Activated T-helper 1 cell treated with anti-CD3 and anti-CD28 coated beads, Interleukin-2, amount 50 U/mL, for 16 hours (primary cell): ENCODE measurements around the gene LCP2.

Experiments
- DNase-seq, 2 donors: peaks; one replicate each; pipeline ENCODE4 v3.0.0-alpha.2; 2020; ENCODE audit warnings: low read depth in 1 of 2, low spot score in 1 of 2

The LCP2 gene

GRCh38 chr5:170297589-170298462 lies at the start of gene LCP2:
TSS of gene LCP2 (minus strand) at chr5:170297777. CDS start at chr5:170297611, 166 bp downstream.
- no peak for DNase-seq

GRCh38 chr5:170347022-170347567 lies 49.5 kb upstream of the LCP2 start:
- no peak for DNase-seq

- no peak for DNase-seq
Observed at GRCh38 chr5:170345971-170346370, 48.4 kb upstream of the LCP2 start.

DNA sequence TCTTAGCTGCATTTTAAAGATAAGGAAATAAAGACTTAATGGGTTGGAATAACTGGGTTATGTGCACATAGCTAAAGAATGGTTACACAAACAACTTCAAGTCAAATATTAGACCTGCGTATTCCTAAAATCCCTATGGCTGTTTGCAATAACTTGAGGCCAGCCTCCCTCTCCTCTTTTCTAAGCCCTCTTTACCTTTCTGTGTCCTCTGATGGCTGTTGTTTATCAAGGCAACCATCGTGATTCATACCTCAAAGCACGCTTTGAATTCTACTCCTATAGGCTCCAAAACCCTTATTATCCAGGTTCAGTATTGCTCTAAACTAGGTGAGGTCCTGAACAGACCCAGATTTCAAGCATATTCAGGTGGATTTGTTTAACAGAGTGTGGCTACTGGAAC lies 45.6 kb upstream of the LCP2 start:
- DNase-seq, result no peak

GRCh38 chr5:170342153-170342725 lies 44.7 kb upstream of the LCP2 start:
- DNase-seq, result no peak

GRCh38 chr5:170341545-170341944 lies 44.0 kb upstream of the LCP2 start:
- no peak for DNase-seq

GRCh38 chr5:170339780-170340167 lies 42.2 kb upstream of the LCP2 start:
- DNase-seq, result no peak

DNA sequence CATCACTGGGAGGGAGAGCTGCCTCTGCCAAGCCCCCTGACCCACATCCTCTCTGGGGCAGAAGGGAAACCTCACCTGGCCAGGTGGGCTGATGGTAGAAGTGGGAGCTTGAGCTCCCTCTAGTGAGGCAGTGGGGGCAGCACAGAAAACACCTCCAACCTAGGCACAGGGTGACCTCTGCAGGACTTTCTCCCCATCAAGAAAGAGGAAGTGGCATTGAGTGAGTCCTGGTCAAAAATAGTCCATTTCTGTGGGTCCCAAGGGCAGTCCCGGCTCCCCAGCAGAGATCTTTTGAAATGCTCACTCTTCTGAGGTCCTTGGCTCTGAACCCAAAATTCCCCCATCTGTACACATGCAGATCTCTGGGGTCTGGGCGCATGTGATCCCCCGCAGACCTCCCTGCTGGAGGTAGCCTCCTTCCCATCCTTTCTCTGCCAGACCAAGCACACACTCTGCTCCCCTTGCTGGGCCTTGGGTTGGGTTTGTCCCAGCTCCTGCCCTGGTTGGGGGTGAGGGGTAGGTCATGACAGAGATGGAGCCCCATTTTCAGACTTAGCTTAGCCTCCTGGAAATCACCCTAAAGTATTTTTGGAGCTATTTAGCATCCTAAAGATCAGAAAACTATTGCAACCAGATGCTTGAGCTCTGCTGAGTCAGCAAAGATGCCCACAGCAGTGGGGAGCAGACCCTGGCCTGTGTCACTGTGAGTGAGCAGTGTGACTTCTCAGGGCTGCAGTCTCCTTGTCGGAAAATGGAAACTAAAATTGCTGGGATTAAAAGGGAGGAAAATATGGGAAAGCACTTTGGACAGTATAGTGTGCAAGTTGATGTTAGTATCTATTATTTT lies 41.6 kb upstream of the LCP2 start:
- peak; percentile 31 to 50 for DNase-seq

- no peak for DNase-seq
Observed at GRCh38 chr5:170338291-170338690, 40.7 kb upstream of the LCP2 start.

DNA sequence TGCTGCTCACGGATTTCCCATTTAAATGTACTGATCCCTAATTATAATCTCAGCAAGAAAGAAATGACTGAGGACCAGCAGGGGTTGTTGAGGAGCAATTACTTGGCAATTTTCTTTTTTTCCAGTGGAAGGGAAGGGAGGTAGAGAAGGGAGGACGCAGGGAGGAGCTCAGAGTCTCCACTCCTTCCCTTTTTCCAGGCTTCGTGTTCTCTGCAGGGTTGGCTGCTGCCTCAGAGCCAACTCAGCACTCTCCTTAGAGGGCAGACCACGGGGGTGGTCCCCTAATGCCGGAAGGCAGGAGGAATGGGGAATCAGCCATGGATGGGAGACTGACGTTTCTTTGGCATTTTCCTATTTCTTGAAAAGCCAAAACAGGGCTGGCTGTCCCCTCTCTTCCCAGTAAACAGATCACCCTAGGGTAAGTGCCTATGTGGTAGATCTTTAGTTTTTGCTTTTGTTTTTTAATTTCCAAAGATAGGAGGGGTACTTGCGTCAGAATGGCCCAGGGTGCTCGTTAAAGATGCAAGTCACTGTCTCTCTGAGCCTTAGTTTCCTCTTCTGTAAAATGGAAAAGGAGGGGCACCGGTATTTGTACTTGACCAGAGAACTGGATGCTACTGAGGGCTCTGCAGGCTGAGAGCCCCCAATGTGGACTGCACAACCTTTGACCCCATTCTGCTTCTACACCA lies 39.6 kb upstream of the LCP2 start:
- no peak for DNase-seq

DNA sequence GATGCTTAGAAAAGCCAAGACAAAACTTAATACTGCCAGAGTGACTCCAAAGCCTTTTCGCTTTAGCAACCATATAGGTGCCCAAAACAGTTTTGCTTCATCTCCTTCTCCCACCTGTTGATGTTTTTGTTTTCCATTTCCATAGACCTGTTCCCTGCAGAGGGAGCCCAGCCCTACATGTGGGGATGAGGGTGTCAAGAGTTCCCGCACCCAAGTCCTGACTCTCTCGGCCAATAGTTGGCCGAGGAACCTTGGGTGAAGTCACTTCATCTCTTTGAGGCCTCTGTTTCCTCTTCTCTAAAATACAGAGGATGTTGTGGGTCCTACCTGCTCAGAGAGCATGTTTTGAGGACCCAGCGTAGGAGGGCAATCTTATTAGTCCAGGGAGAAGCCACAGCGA lies 38.5 kb upstream of the LCP2 start:
- no peak for DNase-seq

- no peak for DNase-seq
Observed at GRCh38 chr5:170334626-170335025, 37.0 kb upstream of the LCP2 start.

DNA sequence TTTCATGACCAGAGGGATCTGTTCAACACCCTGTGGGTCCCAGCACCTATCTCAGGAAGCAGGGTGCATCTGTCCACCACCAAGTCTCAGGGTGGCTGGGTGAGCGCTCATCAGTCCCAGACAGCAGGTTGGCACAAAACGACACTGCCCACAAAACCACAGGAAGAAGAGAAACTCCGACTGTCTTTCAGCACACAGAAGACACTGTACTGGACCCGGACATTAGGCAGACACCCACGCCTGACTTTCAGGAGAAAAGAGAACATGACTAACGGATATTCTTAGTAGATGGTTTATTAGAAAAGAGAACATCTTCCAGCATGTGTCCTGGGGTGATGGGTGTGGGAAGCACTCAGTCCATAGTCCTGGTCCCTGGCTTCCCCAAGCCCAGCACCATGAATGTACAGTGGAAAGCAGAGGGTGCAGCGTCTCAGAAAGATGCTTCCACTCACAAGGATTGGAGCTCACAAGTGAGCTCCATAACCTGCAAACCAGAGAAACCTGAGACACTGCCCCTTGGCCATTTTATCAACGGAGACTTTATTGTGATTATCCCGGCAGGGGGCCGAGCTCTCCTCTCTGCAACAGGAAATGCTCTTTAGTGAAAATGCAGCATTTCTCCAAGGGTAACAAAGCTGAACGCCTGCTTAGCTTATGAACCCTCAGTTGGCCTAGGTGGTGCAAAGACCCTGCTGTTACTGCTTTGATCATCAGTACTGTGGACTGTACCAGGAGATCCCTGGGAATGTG lies 35.8 kb upstream of the LCP2 start:
- peak; percentile 39 to 45 for DNase-seq

DNA sequence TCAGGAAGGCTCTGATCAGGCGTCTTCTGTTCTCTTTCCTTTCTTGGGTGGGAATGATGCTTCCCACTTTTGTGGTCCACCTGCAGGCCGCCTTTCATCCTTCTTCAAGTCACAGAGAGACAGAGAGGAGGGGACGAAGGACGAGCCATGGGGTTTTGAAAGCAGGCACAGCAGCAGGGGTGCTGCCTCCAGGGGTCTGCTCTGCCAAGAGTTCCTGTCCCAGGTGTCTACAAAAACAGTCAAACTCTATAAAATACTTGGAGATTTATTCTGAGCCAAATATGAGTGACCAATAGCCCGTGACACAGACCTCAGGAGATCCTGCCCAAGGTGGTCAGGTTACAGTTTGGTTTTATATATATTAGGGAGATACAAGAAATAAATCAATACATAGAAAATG lies 34.5 kb upstream of the LCP2 start:
- DNase-seq, result no peak

DNA sequence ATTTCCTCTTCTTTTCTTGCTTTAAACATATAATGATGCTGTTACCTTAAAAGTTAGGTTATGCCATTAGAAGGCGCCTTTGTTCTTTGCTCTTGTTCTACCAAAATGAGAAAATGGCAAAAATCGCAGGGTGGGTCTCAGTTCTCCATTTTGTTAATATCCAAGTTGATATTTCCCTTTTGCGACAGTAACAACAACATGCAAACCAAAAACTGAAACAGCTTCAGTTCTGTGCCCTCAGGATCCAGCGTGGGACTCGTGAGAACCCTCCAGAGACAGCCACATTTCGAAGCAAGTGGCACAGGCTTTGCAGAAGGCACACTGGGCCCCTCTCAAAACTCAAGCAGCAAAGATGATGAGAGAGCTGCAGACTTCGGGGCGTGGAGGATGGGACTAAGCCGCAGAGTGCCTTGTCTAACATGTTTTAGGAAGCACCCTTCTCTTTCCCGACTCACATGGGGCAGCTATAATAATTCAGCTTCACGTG lies 33.0 kb upstream of the LCP2 start:
- no peak for DNase-seq

GRCh38 chr5:170329524-170329923 lies 31.9 kb upstream of the LCP2 start:
- DNase-seq, result no peak

GRCh38 chr5:170327829-170328228 lies 30.3 kb upstream of the LCP2 start:
- no peak for DNase-seq

GRCh38 chr5:170327168-170327567 lies 29.6 kb upstream of the LCP2 start:
- DNase-seq, result no peak

DNA sequence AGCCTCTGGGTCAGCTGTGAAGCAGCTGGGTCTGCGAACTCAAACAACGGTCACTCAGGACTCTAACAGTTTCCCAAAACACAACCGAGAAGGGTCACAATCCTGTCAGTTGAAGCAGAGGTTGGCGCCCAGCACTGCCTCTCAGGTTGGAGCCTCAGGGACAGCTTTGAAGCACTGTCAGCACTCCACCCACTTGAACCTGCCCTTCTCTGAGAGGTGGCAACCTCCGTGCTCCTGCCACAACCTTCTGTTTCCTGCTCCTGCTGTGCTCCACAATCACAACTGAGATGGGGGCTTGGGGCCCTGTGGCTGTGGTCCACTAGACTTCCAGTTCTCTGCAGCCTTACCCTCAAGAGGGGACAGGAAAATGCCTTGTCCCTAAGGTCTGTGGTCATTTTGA lies 21.7 kb upstream of the LCP2 start:
- DNase-seq, result no peak

GRCh38 chr5:170317499-170317898 lies 19.9 kb upstream of the LCP2 start:
- DNase-seq, result no peak
